Liver (tissue), 9 donors: Measurements from ENCODE around the gene SMARCD2. TPM values are rescaled to one million over a fixed set of nuclear protein-coding genes. Genes with fewer than 3 reads are reported as not detected.
"Not testable (repeated sequence)": the region's sequence is repeated elsewhere in the genome, so short reads cannot be mapped to it uniquely, and the experiment has no call there.

Experiments
- DNase-seq: peaks from one replicate; pipeline ENCODE4 v3.0.0-alpha.2; 2017; ENCODE audit warnings: low spot score
- H3K27ac ChIP-seq, 2 donors: one replicate each; pipeline ENCODE4 v1.7.0; 2013; ENCODE audit warnings: inconsistent platforms in 2 of 2, low read length in 2 of 2, control low read depth in 1 of 2, low read depth in 1 of 2, mild to moderate bottlenecking in 1 of 2
- H3K27me3 ChIP-seq, 4 donors: one replicate each; pipeline versions ENCODE4 v1.6.1 to v1.7.0; 2013; ENCODE audit warnings: low read length in 3 of 4, inconsistent platforms in 1 of 4, mild to moderate bottlenecking in 1 of 4, moderate library complexity in 1 of 4; ENCODE audit not compliant: control insufficient read depth in 4 of 4, insufficient read depth in 4 of 4
- H3K36me3 ChIP-seq, 4 donors: one replicate each; pipeline versions ENCODE4 v1.6.1 to v1.7.0; 2013; ENCODE audit warnings: low read length in 3 of 4, mild to moderate bottlenecking in 3 of 4, low read depth in 1 of 4, moderate library complexity in 1 of 4; ENCODE audit not compliant: control insufficient read depth in 4 of 4, insufficient read depth in 3 of 4
- H3K4me1 ChIP-seq, 4 donors: one replicate each; pipeline versions ENCODE4 v1.6.1 to v1.7.0; 2013; ENCODE audit warnings: low read length in 3 of 4, mild to moderate bottlenecking in 3 of 4, moderate library complexity in 1 of 4; ENCODE audit not compliant: control insufficient read depth in 4 of 4, insufficient read depth in 4 of 4
- H3K4me3 ChIP-seq, 3 donors: one replicate each; pipeline versions ENCODE4 v1.6.1 to v1.7.0; 2013; ENCODE audit warnings: low read length in 3 of 3, control low read depth in 1 of 3, low read depth in 1 of 3, mild to moderate bottlenecking in 1 of 3
- H3K9ac ChIP-seq, 2 donors: one replicate each; pipeline ENCODE4 v1.7.0; 2013; ENCODE audit warnings: low read length in 2 of 2, mild to moderate bottlenecking in 2 of 2, moderate library complexity in 2 of 2, control low read depth in 1 of 2, low read depth in 1 of 2
- H3K9me3 ChIP-seq, 4 donors: one replicate each; pipeline versions ENCODE4 v1.6.1 to v1.7.0; 2013; ENCODE audit warnings: low read length in 3 of 4; ENCODE audit not compliant: control insufficient read depth in 4 of 4
- ATF3 ChIP-seq: IDR thresholded peaks from 2 replicates; pipeline ENCODE4 v1.6.1; 2016; ENCODE audit warnings: antibody characterized with exemption
- EGR1 ChIP-seq, 2 donors: IDR thresholded peaks; 2 replicates each; pipeline ENCODE4 v1.6.1; 2016 to 2018; ENCODE audit warnings: antibody characterized with exemption in 2 of 2, low read depth in 2 of 2
- FOXA1 ChIP-seq: IDR thresholded peaks from 2 replicates; pipeline ENCODE4 v1.6.1; 2016; ENCODE audit warnings: antibody characterized with exemption
- FOXA2 ChIP-seq: IDR thresholded peaks from 2 replicates; pipeline ENCODE4 v1.6.1; 2016; ENCODE audit warnings: antibody characterized with exemption
- GABPA ChIP-seq, 2 donors: IDR thresholded peaks in 1 of 2; conservative IDR thresholded peaks in 1 of 2; 2 replicates each; pipeline ENCODE4 v1.6.1; 2016; ENCODE audit warnings: antibody characterized with exemption in 2 of 2, mild to moderate bottlenecking in 1 of 2, moderate library complexity in 1 of 2
- HNF4A ChIP-seq, 2 donors: conservative IDR thresholded peaks; 2 replicates each; pipeline ENCODE4 v1.6.1; 2016; ENCODE audit warnings: antibody characterized with exemption in 2 of 2, mild to moderate bottlenecking in 2 of 2
- HNF4G ChIP-seq: IDR thresholded peaks from 2 replicates; pipeline ENCODE4 v1.6.1; 2016; ENCODE audit warnings: antibody characterized with exemption
- JUND ChIP-seq, 2 donors: IDR thresholded peaks; 2 replicates each; pipeline ENCODE4 v1.6.1; 2016; ENCODE audit warnings: antibody characterized with exemption in 2 of 2
- NR2F2 ChIP-seq: IDR thresholded peaks from 2 replicates; pipeline ENCODE4 v1.6.1; 2016; ENCODE audit warnings: antibody characterized with exemption
- RAD21 ChIP-seq, 2 donors: IDR thresholded peaks; 2 replicates each; pipeline ENCODE4 v1.6.1; 2016; ENCODE audit warnings: antibody characterized with exemption in 2 of 2, mild to moderate bottlenecking in 2 of 2
- RXRA ChIP-seq, 2 donors: IDR thresholded peaks; 2 replicates each; pipeline ENCODE4 v1.6.1; 2017 to 2018; ENCODE audit warnings: antibody characterized with exemption in 2 of 2, mild to moderate bottlenecking in 1 of 2
- SP1 ChIP-seq: IDR thresholded peaks from 2 replicates; pipeline ENCODE4 v1.6.1; 2018; ENCODE audit warnings: antibody characterized with exemption, mild to moderate bottlenecking
- TAF1 ChIP-seq: conservative IDR thresholded peaks from 2 replicates; pipeline ENCODE4 v1.6.1; 2016; ENCODE audit warnings: antibody characterized with exemption, mild to moderate bottlenecking
- YY1 ChIP-seq: IDR thresholded peaks from 2 replicates; pipeline ENCODE4 v1.6.1; 2016; ENCODE audit warnings: antibody characterized with exemption, mild to moderate bottlenecking
- WGBS: extraction: QIAGEN DNeasy Blood & Tissue Kit; methylation state at CpG from one replicate; pipeline ENCODE4 v1.1.7; 2013; 5-methylcytosine and 5-hydroxymethylcytosine counted together
- polyA plus RNA-seq, 2 donors: library from polyadenylated mRNA; stranded (reverse) in 1 of 2; unstranded in 1 of 2; fragments of 200-250 nt in 1 of 2; fragments of >200 nt in 1 of 2; fragmentation: Nextera tagmentation in 1 of 2; extraction: Ambion mirVana in 1 of 2; gene quantifications; one replicate each; pipeline versions ENCODE4 v1.2.1 to v1.2.3, GENCODE V29; 2013 to 2015
- total RNA-seq, 2 donors: library from RNA; depleted of rRNA; stranded (reverse); fragments of >200 nt; gene quantifications; one replicate each; pipeline ENCODE4 v1.2.3, GENCODE V29; 2014
- TF ChIP-seq, protein P1 (sequence below): IDR thresholded peaks from 2 replicates; pipeline ENCODE4 v1.6.1; 2016; ENCODE audit warnings: antibody characterized with exemption, mild to moderate bottlenecking
- TF ChIP-seq, protein P2 (sequence below): IDR thresholded peaks from 2 replicates; pipeline ENCODE4 v1.6.1; 2016; ENCODE audit warnings: antibody characterized with exemption
- TF ChIP-seq, protein P3 (sequence below): IDR thresholded peaks from 2 replicates; pipeline ENCODE4 v1.6.1; 2016; ENCODE audit warnings: antibody characterized with exemption
- TF ChIP-seq, protein P4 (sequence below): fragments of 150-350 bp; IDR thresholded peaks from 2 replicates; pipeline ENCODE4 v1.5.1; 2017; ENCODE audit warnings: improper control_type of control experiment, low read depth, low read length; ENCODE audit not compliant: missing input control
- donor health status: healthy.
- donor health status: healthy.
- donor health status: healthy.
- donor health status: healthy.
- donor health status: healthy.

SMARCD2 gene
- total and polyA plus RNA-seq, 4 donors = 14.5 to 67.9 (median 39.4) TPM

GRCh38 chr17:63798572-63799106 is 43.8 kb downstream of the SMARCD2 start:
- Histone ChIP-seq H3K36me3 (peaks cover 8 to 87% (median 57%) of the 10 kb centered on the region in 4 donors), H3K27ac (no peak overlapping the region), H3K9ac (no peak overlapping the region), H3K27me3 (no peaks in the 10 kb centered on the region), H3K9me3 (no peaks in the 10 kb centered on the region), H3K4me1 (no peaks in the 10 kb centered on the region), H3K4me3 (no peak overlapping the region)
- 95% methylated on average over 3 of the region's 3 CpGs for WGBS
- DNase-seq = no peak
- TF ChIP-seq NR2F2 (no peak), ATF3 (no peak), FOXA1 (no peak), RAD21 (IDR thresholded peaks at IDR 0.05) (no peak), EGR1 (IDR thresholded peaks at IDR 0.05; ENCODE audit: low read depth in 2 of 2) (no peak), HNF4A (conservative IDR thresholded peaks at IDR 0.05) (no peak), YY1 (no peak), GABPA (IDR thresholded peaks at IDR 0.05 in 1 of 2, conservative IDR thresholded peaks at IDR 0.05 in 1 of 2) (no peak), TAF1 (no peak), FOXA2 (no peak), RXRA (IDR thresholded peaks at IDR 0.05) (no peak), JUND (IDR thresholded peaks at IDR 0.05) (no peak), HNF4G (no peak), SP1 (no peak)
- TF ChIP-seq, protein P1, sequence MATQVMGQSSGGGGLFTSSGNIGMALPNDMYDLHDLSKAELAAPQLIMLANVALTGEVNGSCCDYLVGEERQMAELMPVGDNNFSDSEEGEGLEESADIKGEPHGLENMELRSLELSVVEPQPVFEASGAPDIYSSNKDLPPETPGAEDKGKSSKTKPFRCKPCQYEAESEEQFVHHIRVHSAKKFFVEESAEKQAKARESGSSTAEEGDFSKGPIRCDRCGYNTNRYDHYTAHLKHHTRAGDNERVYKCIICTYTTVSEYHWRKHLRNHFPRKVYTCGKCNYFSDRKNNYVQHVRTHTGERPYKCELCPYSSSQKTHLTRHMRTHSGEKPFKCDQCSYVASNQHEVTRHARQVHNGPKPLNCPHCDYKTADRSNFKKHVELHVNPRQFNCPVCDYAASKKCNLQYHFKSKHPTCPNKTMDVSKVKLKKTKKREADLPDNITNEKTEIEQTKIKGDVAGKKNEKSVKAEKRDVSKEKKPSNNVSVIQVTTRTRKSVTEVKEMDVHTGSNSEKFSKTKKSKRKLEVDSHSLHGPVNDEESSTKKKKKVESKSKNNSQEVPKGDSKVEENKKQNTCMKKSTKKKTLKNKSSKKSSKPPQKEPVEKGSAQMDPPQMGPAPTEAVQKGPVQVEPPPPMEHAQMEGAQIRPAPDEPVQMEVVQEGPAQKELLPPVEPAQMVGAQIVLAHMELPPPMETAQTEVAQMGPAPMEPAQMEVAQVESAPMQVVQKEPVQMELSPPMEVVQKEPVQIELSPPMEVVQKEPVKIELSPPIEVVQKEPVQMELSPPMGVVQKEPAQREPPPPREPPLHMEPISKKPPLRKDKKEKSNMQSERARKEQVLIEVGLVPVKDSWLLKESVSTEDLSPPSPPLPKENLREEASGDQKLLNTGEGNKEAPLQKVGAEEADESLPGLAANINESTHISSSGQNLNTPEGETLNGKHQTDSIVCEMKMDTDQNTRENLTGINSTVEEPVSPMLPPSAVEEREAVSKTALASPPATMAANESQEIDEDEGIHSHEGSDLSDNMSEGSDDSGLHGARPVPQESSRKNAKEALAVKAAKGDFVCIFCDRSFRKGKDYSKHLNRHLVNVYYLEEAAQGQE = no peak
- TF ChIP-seq, protein P2, sequence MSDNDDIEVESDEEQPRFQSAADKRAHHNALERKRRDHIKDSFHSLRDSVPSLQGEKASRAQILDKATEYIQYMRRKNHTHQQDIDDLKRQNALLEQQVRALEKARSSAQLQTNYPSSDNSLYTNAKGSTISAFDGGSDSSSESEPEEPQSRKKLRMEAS = no peak
- TF ChIP-seq, protein P3, sequence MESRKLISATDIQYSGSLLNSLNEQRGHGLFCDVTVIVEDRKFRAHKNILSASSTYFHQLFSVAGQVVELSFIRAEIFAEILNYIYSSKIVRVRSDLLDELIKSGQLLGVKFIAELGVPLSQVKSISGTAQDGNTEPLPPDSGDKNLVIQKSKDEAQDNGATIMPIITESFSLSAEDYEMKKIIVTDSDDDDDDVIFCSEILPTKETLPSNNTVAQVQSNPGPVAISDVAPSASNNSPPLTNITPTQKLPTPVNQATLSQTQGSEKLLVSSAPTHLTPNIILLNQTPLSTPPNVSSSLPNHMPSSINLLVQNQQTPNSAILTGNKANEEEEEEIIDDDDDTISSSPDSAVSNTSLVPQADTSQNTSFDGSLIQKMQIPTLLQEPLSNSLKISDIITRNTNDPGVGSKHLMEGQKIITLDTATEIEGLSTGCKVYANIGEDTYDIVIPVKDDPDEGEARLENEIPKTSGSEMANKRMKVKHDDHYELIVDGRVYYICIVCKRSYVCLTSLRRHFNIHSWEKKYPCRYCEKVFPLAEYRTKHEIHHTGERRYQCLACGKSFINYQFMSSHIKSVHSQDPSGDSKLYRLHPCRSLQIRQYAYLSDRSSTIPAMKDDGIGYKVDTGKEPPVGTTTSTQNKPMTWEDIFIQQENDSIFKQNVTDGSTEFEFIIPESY = no peak
- TF ChIP-seq, protein P4, sequence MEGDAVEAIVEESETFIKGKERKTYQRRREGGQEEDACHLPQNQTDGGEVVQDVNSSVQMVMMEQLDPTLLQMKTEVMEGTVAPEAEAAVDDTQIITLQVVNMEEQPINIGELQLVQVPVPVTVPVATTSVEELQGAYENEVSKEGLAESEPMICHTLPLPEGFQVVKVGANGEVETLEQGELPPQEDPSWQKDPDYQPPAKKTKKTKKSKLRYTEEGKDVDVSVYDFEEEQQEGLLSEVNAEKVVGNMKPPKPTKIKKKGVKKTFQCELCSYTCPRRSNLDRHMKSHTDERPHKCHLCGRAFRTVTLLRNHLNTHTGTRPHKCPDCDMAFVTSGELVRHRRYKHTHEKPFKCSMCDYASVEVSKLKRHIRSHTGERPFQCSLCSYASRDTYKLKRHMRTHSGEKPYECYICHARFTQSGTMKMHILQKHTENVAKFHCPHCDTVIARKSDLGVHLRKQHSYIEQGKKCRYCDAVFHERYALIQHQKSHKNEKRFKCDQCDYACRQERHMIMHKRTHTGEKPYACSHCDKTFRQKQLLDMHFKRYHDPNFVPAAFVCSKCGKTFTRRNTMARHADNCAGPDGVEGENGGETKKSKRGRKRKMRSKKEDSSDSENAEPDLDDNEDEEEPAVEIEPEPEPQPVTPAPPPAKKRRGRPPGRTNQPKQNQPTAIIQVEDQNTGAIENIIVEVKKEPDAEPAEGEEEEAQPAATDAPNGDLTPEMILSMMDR = no peak

DNA sequence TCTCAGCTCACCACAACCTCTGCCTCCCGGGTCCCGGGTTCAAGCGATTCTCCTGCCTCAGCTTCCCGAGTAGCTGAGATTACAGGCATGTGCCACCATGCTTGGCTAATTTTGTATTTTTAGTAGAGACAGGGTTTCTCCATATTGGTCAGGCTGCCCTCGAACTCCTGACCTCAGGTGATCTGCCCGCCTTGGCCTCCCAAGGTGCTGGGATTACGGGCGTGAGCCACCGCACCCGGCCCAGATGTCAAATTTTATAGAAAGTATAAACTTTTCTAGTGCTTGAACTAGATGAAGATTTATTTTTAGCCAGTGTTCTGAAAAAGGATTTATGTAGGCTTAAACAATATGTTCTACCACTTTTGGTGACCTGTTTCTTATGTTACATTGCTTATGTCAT is 46.1 kb downstream of the SMARCD2 start:
- H3K9ac ChIP-seq, H3K4me1 ChIP-seq, H3K27ac ChIP-seq, H3K9me3 ChIP-seq, H3K27me3 ChIP-seq, H3K4me3 ChIP-seq, DNase-seq: not testable (repeated sequence)
- peaks cover 5 to 90% (median 65%) of the 10 kb centered on the region in 4 donors for H3K36me3 ChIP-seq
- 97% methylated on average over 10 of the region's 10 CpGs for WGBS
